ENCODE data around the gene EPHA10.

- no peak for TF ChIP-seq POLR2A (IDR thresholded peaks at IDR 0.05; ENCODE audit: low read length)
- TF ChIP-seq GATA1 (IDR thresholded peaks at IDR 0.05; ENCODE audit: low read depth, low read length): no peak
Observed at GRCh38 chr1:37703061-37703460, 61.9 kb downstream of the EPHA10 start.

All from erythroblast (primary cell).